ENCODE measurements around the gene TALDO1. TPM values are rescaled to one million over a fixed set of nuclear protein-coding genes. Genes with fewer than 3 reads are reported as not detected.

The TALDO1 gene
- total RNA-seq, 1 donor: 401 TPM

DNA sequence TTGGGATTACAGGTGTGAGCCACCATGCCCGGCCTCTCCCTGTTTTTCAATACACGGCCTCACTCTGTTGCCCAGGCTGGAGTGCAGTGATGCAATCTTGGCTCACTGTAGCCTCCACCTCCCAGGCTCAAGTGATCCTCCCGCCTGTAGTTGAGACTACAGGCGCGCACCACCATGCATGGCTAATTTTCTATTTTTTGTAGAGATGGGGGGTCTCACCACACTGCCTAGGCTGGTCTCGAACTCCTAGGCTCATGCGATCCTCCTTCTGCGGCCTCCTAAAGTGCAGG, 18.5 kb downstream of the TALDO1 start:
- DNase-seq (ENCODE audit: low read depth in 2 of 3, low spot score in 2 of 3): no peak

DNA sequence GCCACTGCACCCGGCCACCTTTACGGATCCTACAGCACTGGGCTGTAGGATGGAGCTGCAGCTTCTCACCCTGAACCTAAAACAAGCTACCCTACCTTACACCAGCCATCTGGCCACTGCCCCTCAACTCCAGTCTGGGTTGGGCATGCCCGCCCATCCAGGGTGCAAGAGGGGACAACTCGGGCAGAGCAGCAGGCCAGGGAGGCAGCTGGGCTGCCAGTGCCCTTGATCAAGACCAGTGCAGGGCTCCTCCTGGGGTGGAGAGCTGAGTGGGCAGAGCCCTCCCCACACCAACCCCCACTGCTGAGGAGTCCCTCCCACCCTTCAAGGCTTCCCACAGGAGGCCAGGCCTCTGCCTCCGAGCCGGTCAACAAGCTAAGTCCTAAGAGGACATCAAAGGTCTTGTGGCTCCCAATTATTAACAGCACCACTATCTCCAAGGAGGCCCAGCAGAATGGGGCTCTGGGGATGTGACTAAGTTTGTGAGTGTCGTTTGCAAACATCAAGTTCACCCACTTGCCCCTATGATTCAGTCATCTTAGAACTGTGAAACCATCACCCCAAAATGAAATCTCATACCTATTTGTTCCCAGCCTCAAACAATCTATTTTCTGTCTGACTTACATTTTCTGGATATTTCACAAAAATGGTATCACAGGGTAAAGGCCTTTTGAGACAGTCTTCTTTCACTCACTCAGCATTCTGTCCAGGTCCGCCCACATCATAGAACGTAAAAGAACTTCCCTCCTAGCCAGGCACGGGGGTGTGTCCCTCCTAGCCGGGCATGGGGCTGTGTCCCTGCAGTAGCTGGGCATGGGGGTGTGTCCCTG, 19.1 kb downstream of the TALDO1 start:
- no peak for DNase-seq (ENCODE audit: low read depth in 2 of 3, low spot score in 2 of 3)

DNA sequence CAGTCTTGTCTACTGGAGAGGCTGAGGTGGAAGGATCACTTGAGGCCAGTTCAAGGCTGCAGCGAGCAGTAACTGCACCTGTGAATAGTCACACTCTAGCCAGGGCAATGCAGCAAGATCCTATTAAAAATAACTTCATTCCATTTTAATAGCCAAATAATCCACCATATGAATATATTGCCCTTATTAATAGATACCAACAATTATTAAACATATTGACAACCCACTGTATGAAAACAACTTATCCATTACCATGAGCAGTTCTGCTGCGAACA, 19.6 kb downstream of the TALDO1 start:
- no peak for DNase-seq (ENCODE audit: low read depth in 2 of 3, low spot score in 2 of 3)

DNA sequence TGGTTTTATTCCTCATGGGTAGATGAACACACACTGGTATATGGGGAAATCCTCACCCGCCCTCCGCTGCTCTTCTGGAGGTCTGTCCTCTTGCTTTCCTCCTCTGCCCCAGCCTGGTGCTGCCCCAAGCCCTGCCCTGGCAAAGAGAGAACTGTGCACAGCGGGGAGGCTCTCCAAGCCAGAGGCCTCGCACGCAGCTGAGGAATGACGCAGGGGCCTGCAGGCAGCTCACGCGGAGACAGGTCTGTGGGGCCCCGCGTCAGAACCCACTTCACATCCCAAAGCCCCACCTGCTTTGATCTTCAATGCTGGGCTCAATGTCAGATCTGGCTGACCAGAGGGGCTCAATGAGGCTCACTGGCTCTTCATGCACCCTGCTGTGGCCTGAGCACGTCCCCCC, 20.0 kb downstream of the TALDO1 start:
- no peak for DNase-seq (ENCODE audit: low read depth in 2 of 3, low spot score in 2 of 3)

DNA sequence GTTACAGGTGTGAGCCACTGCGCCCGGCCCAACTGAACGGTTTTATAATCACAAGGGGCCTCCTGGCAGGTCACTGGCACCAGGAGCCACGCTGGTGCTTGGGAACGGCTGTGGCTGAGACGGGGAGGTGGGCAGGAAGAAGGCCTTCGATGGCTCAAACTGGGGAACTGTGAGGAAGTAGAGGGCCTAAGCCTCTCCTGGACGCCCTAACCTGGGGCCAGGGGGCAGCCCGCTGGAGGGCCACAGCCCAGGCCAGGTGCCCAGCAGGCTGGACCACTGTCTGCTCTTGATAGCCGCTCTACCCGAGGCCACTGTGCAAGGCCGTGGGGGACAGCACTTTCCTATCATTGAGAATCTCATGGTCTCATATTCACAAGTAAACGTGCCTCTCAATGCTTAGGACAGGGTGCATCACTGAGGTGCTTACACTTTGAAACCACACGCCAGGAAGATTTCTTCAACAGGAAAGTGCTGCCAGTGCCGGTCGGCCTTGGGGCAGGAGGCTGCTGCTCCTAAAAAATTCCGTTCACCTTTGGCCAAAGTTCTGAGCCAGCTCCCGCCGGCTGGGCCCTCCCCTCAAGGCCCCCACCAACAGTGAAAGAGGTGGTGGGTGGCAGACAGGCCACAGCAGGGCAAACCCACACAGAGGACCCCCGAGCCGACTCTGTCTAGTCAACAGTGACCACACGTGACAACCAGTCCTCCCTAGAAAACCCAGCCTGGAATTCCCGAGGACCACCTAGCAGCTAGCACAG, 22.8 kb downstream of the TALDO1 start:
- no peak for DNase-seq (ENCODE audit: low read depth in 2 of 3, low spot score in 2 of 3)

DNA sequence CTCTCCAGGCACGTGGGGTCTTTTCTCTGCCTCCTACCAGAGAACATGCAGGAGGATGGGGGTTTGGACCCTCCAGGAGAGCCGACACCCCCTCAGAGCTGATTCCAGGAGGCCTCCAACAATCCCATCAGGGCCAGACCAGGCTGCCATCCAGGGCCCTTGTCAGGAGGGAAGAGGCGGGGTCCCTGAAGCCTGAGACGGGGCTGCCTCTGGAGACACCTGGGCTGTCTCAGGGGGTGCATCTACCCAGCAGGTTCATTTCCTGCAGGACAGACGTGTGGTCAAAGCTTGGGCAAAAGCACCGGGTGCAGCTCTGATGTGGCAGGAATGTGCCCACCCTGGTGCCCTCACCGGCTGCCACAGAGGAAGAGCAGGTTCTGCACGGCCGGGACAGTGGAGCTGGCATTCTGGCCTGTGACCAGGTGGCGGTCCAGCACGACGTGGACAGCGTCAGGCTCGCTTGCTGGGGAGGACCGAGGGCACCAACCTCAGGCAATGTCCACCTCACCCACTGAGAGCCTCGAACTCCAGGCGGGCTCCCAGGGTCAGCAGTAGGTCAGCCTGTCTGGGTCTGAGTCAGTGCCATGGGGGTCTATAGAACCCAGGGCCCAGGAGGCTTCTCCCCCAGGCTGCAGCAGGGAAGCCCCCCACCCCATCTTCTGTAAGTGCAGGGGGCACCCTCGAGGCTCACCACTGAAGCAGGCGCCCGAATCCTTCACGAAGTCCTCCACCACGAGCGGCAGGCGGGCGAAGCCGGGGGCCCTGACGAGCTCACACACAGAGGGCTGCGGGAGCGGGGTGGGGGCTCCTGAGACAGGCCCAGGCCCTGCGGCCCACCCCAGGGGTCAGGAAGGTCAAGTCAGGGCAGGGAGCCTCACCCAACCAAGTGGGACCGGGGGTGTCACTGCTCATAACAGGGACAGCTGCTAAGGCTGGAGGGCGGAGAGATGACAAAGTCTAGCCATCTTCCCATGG, 23.7 kb downstream of the TALDO1 start:
- no peak for DNase-seq (ENCODE audit: low read depth in 2 of 3, low spot score in 2 of 3)

DNA sequence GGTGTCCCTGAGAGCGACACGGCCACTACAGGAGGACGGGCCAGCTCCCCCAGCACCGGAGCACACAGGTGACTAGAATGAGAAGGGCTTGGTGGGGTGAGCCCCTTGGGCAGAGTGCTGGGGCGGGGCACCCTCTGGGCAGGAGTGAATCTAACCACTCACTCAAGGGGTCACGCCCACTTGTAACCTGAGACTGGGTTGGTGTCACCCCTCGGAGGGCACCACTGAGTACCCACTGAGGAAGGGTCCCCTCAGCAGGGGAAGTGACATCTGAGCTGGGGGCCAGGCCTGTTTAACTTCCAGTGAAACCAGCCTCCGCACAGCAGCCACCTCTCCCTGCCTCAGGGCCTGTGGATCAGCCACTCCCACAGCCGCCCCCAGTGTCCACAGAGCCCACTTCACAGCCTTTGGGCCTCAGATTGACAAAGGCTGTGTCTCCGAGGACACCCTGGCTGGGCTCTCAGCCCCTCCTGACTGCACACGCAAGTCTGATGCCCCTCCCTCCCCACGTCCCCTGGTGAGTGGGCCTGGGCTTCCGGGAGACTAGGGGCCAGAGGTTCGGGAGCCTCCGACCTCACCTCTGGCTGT, 24.4 kb downstream of the TALDO1 start:
- DNase-seq (ENCODE audit: low read depth in 2 of 3, low spot score in 2 of 3): no peak

DNA sequence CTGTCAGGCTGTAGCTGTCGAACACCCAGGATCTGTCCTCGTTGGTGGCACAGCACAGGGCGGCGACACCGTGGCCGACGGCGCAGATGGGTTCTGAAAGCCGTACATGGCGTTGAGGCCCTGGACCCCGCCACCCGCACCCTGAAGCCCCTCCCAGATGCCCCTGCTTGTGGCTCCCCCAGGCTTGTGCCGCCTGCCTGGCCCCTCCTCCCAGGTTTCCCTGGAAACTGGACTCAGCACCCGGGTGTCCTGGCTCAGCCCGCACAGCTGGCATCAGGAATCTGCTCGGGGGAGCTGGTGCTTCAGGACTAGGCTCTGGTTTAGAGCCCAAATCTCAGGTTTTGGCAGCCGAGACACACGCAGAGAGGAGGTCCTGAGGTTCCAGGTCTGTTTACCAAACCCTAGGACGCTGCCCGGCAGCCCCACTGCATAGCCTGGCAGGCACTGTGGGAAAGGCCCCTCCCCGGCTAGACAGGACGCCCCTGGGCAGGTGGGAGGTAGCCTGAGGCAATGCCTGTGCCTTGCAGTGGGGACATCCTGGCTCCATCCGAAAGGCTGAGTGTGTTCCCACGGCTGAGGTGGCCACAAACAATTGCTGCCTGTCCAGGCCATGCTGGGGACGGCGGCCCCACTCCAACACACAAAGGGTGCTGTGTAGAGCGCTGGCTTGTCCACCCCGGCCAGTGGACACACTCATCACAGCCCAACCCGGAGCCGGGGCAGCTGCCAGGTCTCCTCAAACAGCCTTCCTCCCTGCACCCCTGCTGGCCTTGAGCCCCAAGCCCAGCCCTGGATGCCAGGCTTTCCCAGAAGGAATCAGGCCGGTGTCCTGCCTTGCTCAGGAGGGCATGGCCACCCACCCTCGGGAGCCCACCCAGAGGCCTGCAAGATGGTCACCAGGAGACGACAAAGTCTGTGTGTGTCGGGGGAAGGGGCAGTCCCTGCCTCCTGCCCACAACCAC, 25.4 kb downstream of the TALDO1 start:
- no peak for DNase-seq (ENCODE audit: low read depth in 2 of 3, low spot score in 2 of 3)

DNA sequence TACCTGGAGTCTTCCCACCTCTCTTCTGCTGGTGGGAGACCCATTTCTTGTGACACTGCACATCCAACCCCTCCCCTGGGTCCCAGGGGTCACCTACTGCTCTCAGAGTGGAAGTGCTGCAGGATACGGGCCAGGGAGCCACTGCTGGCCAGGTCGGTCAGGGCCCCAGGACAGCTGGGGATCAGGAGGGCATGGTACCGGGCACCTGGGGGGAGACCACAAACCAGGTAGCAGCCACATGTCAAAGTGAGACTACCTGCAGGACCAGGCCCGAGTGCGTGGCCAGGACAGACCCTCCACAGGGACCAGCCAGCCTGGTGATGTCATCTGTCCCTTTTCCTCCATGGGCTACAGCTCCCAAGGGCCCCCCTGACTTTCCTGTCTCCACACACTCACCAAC, 26.2 kb downstream of the TALDO1 start:
- no peak for DNase-seq (ENCODE audit: low read depth in 2 of 3, low spot score in 2 of 3)

DNA sequence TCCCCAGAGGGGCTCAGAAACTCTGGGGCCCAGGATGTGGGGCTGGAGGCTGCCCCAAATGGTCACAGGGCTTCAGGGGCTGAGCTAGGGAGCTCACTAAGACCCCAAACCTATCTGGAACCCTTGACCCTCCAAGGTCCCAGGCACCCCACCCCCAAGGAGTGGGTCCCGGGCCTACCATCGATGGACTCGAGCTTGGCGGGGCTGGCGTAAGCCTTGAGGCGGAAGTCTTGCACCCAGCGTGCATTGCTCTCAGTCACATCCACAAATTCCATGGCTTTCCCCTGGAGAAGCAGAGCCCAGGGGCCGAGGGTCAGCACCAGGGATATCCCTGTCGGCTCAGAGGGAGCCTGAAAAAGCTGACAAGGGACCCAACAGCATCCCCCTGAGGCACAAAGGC, 26.6 kb downstream of the TALDO1 start:
- no peak for DNase-seq (ENCODE audit: low read depth in 2 of 3, low spot score in 2 of 3)

DNA sequence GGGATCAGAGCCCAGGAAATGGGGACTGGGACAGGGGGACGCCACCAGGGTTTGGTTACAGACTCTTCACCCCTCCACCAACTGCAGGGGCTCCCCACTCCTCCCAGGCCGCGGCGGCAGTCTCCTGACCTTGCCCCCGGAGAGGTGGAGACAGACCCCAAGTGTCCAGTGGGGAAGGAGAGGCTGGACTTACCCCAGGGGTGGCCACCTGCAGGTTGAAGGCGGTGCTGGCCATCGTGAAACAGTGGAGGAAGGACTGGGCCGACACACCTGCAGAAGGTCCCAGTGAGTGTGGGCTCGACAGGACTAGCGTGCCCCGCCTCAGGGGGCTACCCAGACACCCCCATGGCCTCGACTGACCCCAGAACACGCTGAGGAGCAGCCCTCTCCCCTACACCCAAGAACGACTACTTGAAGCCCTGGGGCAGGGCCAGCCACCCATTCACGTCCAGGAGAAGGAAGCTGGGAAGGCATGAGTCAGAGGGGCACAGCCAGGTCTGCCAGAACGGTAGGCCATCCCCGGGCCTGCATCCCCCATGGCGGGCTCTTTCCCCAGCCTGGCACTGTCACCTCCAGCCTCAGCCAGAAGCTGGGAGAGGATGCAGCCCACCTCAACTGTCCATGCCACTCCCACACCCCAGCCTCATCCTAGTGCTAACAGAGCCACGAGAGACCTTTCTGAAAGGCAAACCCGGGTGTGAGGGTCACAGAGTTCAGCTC, 27.8 kb downstream of the TALDO1 start:
- DNase-seq (ENCODE audit: low read depth in 2 of 3, low spot score in 2 of 3): no peak

DNA sequence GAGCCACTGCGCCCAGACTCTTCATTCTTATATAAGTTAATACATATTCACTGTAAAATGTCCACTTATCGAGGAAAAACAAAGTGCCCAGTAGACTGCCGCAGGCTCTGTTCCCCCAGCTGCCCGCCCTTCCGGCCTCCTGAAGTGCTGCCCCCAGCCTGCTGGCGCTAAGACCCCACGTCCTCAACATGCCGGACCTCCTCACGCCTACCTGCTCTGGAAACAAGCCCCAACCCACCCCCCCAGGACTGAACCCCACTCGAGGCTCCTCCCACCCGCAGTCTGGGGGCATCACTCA, 28.9 kb downstream of the TALDO1 start:
- no peak for DNase-seq (ENCODE audit: low read depth in 2 of 3, low spot score in 2 of 3)

DNA sequence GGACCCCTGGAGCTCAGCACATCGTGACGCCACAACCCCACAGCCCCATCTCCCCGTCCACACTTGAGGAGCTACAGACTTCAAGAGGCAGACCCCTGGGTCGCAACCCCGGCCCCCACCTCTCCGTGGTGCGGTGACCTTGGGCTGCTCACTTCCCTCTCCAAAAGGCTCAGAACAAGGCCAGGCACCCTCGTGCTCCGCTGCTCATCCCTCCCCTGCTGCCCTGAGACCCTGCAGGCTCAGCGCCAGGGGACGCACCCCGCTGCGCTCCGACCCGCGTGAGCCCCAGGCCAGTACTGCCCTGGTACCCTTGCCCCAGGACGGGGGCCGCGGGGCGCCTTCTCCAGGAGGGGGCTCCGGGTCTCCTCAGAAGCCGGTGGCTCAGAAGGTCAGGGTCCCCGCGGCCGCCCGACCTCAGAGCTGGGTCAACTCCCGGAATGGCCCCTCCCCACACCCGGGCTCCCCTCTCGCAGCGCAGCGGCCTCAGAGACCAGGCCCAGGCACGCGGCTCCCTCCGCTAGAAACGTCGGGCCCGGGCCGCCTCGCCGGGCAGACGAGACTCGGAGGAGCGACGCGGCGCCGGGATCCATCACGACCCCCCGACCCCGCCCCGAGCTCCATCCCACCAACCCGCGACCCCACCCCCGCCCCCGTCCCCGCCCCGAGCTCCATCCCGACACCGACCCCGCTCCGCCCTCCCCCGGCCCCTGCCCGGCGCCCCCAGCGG, 29.5 kb downstream of the TALDO1 start:
- peak in 2 of 3 donors; percentile 44 to 46 for DNase-seq (ENCODE audit: low read depth in 2 of 3, low spot score in 2 of 3)

DNA sequence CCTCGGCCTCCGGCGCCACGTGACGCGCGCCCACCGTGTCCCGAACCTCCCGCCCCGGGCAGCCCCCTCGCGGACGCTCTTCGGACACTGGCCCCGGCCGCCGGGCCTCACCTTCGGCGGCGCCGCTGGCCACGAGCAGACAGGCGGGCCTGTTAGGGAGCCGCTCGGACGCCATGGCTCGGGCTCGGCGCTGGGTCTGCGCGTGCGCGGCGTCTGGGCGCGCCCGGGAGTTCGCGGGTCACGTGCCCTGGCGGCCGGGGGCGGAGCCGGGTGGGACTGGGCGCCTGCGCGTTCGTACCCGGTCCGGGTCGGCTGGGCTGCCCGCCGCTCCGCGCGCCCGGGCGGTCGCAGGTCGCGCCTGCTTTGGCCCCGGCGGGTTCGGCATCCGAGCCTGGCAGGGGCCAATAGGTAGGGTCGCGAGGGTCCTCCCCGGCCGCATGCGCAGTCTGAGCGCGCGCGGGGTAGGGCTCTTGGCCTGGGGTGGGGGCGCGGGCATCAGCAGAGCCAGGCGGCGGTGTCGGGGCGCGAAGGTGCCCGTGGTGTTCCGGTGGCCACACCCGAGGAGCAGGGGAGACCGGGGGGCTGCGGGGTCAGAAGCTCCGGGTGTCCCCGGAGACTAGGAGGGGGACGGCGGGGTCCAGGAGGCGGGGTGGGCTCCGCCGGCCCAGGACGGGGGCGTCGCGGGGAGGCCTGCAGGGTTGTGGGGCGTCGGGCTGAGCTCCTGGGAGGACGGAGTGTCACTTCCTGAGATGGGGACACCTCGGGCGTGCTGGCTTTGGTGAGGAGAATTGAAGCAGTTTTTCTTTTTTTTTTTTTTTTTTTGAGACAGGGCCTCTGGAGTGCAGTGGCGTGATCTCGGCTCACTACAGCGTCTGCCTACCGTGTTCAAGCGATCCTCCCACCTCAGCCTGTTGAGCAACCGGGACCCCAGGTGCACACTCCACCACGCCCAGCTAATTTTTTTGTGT, 30.3 kb downstream of the TALDO1 start, which contains the start of gene GATD1:
Gene GATD1 (minus strand): TSS at position 200 of the 968 bp plus-strand sequence. CDS start 25 bp downstream, at position 175.
- DNase-seq (ENCODE audit: low read depth in 2 of 3, low spot score in 2 of 3): peak; percentile 86 to 90 (median 90)

DNA sequence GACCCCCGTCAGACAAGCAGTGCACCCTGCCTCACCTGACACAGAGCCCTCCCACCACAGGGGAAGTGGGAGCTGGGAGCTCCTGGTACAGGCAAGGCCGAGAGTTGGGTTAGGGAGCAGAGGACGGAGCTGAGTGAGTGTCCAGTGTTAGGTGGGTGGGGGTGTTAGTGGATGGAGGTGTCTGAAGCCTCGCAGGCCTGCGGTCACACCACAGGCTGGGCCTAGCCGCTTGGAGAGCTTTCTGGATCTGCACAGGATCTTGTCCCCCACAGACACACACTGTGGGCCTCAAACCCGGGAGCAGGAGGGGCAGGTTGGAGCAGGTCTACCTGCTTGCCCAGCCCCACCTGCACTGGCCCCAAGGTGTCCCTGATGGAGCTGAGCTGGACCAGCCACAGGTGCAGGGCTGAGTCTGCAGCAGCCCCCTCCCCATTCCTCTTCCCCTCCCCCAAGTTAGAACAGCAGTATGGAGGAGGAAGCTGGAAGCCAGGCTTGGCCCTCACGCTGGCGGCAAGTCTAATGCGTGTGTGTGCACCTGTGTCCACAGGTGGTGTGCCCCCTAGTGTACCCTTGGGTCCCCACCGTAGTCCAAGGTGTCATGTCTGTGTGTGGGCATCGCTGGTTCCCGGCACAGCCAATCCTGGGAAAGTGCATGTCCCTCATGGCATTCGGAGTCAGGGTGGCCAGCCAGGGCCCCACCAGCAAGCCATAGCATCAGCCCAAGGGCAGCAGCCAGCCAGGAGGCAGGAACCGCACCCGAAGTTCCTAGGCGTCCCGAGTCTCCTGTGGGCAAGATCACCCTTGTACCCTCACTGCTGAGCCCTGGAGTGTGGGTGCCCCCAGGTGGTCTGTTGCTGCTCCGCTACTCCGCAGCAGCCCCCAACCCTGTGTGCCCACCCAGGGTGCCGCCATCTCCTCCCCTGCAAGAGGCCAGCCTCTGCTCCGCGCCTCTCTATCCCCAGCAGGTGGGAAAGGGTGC, 32.0 kb downstream of the TALDO1 start:
- DNase-seq (ENCODE audit: low read depth in 2 of 3, low spot score in 2 of 3): no peak

DNA sequence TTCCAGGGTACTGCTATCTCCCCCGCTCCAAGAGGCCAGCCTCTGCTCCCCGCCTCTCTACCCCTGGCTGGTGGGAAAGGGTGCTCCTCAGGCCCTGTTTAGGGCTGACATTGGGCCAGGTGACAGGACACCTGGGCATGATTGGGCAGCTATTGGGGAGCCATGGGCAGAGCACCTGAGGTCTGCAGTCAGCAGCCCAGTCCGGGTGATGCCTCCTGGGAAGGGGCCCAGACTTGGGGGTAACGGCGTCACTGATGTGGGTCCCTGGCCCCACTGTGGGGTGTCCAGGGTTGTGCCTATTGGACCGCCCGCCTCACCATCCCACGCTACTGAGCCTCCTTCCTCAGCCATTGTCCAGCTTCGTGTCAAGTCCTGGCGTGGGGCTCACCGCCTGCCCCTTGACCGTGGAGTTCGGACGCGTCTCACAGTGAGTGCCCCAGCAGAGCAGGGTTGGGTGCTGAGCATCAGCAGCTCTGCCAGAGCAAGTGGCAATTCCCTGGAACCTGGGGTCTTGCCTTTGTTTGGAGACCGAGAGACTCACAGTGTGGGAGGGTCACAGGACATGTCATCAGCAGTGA, 32.8 kb downstream of the TALDO1 start:
- no peak for DNase-seq (ENCODE audit: low read depth in 2 of 3, low spot score in 2 of 3)

Measured in hematopoietic multipotent progenitor cell (in vitro differentiated cells).